HG03045 (cell line): ENCODE results near the gene CAPG.
A peak's percentile ranks its signal among the peaks of the same experiment; 100 is the strongest.
"Not testable (repeated sequence)": the region's sequence is repeated elsewhere in the genome, so short reads cannot be mapped to it uniquely, and the experiment has no call there.

ENCODE experiments used
- ATAC-seq: cut with Tn5 transposase; IDR thresholded peaks from one replicate; pipeline ENCODE4 v1.9.1; 2021; ENCODE audit warnings: mild to moderate bottlenecking, moderate library complexity; ENCODE audit not compliant: unreplicated experiment

The CAPG gene

DNA sequence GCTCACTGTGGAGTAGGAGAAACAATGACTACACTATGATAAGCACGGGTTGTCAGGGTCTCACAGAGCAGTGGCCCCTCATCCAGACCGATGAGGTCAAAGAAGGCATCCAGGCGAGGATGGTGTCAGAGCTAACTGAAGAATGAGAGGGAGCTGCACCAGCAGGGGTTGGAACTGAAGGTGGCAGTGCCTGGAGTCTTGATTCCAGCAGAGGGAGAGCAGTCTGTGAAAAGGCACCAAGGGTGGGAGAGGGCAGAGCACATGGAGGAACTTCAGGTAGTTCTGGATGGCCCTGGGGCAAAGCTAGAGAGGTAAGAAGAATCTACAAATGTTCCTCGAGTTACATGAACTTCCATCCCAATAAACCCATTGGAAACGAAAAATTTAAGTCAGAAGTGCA lies 43.0 kb downstream of the CAPG start:
- no peak for ATAC-seq

DNA sequence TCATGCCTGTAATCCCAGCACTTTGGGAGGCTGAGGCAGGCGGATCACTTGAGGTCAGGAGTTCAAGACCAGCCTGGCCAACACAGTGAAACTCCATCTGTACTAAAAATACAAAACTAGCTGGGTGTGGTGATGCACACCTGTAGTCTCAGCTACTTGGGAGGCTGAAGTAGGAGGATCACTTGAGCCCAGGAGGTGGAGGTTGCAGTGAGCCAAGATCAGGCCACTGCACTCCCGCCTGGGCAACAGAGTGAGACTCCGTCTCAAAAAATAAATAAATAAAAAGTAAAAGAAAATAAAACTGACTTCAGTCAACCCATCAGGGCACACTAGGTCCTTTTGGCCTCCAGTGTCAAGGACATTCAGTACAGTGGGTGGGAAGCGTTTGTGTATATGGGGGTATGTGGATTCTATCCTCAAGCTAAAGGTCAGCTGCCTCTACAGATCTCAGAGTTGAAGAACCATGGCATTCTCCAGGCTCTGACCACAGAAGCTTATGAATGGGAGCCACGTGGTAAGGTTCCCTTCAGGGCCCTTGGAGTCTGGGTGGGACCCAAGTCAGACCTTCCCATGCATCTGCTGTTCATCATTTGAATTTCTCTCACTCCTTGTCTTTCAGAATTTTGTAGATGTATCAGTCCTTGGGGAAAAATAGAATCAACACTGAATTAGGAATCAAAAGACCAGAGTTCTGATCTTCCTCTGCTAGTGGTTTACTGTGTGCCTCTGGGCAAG lies 47.3 kb downstream of the CAPG start:
- ATAC-seq: not testable (repeated sequence)

DNA sequence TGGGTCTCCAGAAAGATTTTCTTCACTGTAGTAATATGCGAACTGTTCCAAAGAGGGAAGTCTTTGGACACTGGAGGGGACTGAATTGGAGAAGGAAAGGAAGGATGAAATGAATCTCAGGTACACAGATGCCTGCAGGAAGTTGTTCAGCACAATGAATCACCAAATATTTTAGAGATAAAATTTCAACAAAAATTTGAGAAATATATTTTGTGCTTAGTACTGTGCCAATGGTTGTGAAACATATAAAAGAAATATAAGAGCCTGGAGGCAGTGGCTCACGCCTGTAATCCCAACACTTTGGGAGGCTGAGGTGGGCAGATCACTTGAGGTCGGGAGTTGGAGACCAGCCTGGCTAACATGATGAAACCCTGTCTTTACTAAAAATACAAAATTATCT lies 52.4 kb downstream of the CAPG start:
- ATAC-seq: no peak

GRCh38 chr2:85356186-85356585 lies 54.0 kb downstream of the CAPG start:
- ATAC-seq: no peak

- ATAC-seq: no peak
Measured at GRCh38 chr2:85355521-85355920, 54.6 kb downstream of the CAPG start.

DNA sequence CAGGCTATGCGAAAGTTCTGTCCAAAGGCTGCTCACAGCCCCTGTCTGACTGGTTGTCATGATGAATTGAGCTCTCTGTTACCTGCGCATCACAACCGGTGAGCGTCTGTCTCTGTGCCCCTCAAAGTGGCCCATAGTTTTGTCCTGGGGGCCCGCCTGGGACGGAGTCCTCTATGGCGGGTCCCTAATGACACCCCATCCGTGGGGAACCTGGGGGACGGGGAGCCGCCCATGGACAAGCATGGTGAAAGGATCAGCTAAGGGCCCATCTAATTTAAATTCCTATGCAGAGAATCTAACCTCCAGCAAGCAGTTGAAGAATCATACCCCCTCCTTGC lies 55.1 kb downstream of the CAPG start:
- peak; percentile 6 for ATAC-seq

- peak; percentile 96 for ATAC-seq
Measured at GRCh38 chr2:85354286-85355072, 55.7 kb downstream of the CAPG start, which contains the start of the genes ELMOD3 and RETSAT. Gene ELMOD3 (plus strand): TSS chr2:85354769. CDS start chr2:85357199, 2,430 bp downstream. Gene RETSAT (minus strand): TSS chr2:85354528. CDS start chr2:85354507, 21 bp downstream.

DNA sequence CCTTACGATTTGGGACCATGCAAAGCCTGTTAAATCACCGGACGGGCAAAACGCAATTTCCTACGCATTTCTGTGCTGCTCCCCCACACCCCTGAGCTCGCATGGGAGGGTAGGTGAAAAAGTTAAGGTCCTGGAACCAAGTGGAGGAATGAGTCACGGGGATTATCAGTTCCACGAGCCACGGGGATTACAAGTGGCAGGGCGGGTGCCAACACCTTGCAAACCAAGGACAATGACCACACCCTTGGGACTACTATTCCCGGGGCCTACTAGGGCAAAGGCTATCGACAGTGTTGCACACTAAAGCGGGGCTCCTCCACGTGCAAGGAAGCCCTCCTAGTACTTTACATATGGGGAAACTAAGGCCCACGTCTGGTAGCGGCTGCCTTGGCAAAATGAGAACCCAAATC lies 56.3 kb downstream of the CAPG start:
- ATAC-seq: no peak

- ATAC-seq: no peak
Measured at GRCh38 chr2:85347599-85347998, 62.6 kb downstream of the CAPG start.
